NCI-H774 (cell line): ENCODE measurements around the gene HEATR5B.
"Not testable (repeated sequence)": the region's sequence is repeated elsewhere in the genome, so short reads cannot be mapped to it uniquely, and the experiment has no call there.

ENCODE experiments used
- DNase-seq: peaks from one replicate; lab custom pipeline; 2025; lab: John Stamatoyannopoulos, UW

Gene HEATR5B

GRCh38 chr2:37061776-37062175 is 22.4 kb downstream of the HEATR5B start:
- no peak for DNase-seq

GRCh38 chr2:37061013-37061711 is 23.0 kb downstream of the HEATR5B start:
- no peak for DNase-seq

DNA sequence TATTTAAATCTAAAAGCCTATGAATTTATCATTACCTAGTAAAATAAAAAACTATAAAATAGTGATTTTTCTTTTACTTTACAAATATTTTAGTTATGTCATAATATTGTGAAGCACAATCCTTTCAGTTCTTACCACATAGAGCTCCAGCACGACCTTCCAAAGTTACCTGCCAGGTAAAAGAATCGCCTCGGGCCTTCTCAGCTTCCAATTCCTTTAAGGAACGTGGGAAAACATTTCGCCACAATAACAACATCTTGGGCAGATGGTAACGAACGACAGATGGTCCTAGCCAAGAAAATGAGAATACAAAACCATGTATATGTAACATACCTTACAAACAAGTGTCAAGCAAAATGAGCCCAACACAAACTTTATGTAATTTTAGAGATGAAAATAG is 23.7 kb downstream of the HEATR5B start:
- DNase-seq = no peak

DNA sequence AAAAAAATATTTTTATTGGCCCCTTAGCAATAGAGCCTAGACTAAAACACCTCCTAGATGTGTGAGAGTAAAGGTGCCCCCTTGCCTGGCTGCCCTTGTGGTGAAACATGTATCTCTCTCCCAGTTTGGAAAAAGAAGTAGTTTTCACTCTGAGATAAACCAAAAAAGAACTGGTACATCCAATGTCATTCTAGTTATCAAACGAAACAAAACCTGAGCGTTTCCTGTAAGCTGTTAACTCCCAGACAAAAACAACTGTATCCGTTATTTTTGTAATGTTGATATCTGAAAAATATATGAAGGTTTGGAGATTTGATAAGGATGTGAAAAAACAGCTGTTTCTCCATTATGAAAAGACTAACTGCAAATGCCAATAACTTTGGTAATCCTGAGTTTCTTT is 24.3 kb downstream of the HEATR5B start:
- no peak for DNase-seq

GRCh38 chr2:37052600-37053332 is 31.4 kb downstream of the HEATR5B start:
- no peak for DNase-seq

DNA sequence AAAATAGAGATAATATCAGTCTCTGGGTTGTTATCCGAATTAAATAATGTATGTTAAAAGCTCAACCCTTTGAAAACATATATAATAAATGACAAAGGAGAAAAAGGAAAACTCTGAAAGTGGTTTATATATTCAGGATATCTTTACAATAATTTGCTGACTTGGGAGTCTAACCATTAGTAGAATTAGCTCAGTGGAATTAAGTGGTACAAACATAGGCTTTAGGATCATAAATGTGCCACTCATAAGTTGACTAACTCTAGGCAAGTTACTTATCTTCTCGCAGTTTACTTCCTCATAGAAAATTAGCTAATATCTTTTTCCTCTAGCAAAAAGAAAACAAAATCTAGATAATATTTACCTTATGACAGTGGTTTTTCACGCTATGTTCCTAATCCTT is 44.6 kb downstream of the HEATR5B start:
- DNase-seq = no peak

GRCh38 chr2:37037771-37038170 is 46.4 kb downstream of the HEATR5B start:
- no peak for DNase-seq

- no peak for DNase-seq
Observed at GRCh38 chr2:37029758-37030157, 54.4 kb downstream of the HEATR5B start.

- no peak for DNase-seq
Observed at GRCh38 chr2:37026050-37026449, 58.1 kb downstream of the HEATR5B start.

- DNase-seq = no peak
Observed at GRCh38 chr2:37020887-37021796, 63.0 kb downstream of the HEATR5B start.

GRCh38 chr2:37020212-37020886 is 63.8 kb downstream of the HEATR5B start:
- DNase-seq = no peak

DNA sequence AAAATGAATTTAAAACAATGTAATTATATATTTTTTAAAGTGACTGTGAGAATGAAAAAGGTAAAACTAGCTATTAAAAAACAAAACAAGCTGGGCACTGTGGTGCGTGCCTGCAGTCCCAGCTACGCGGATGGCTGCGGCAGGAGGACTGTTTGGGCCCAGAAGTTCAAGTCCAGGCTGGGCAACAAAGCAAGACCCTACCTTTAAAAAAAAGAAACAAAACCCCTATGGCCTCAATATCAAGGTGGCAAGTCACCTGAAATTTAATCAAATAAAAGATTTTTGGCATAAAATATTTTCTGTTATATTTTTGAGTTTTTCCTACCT is 70.9 kb downstream of the HEATR5B start:
- no peak for DNase-seq

- no peak for DNase-seq
Observed at GRCh38 chr2:37011130-37011529, 73.0 kb downstream of the HEATR5B start.

- DNase-seq = no peak
Observed at GRCh38 chr2:37005118-37005868, 78.9 kb downstream of the HEATR5B start.

- DNase-seq = no peak
Observed at GRCh38 chr2:37000988-37001556, 83.1 kb downstream of the HEATR5B start.

DNA sequence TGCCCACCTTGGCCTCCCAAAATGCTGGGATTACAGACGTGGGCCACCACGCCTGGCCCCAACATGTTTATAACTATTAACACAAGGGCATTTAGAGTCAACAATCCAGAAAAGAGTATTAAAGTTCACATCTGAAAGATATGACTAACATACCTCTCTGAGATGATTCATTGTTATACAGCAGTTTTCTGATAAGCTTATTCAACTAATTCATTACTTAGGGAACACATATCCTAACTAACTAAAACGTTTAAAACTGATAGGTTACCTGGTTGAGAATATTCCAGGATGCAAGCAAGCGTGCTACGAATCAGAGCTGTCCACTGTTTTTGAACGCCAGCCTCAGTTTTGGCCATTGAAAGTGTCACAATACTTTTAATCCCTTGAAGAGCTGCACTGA is 83.9 kb downstream of the HEATR5B start:
- no peak for DNase-seq

- DNase-seq = not testable (repeated sequence)
Observed at GRCh38 chr2:36999416-36999815, 84.8 kb downstream of the HEATR5B start.

DNA sequence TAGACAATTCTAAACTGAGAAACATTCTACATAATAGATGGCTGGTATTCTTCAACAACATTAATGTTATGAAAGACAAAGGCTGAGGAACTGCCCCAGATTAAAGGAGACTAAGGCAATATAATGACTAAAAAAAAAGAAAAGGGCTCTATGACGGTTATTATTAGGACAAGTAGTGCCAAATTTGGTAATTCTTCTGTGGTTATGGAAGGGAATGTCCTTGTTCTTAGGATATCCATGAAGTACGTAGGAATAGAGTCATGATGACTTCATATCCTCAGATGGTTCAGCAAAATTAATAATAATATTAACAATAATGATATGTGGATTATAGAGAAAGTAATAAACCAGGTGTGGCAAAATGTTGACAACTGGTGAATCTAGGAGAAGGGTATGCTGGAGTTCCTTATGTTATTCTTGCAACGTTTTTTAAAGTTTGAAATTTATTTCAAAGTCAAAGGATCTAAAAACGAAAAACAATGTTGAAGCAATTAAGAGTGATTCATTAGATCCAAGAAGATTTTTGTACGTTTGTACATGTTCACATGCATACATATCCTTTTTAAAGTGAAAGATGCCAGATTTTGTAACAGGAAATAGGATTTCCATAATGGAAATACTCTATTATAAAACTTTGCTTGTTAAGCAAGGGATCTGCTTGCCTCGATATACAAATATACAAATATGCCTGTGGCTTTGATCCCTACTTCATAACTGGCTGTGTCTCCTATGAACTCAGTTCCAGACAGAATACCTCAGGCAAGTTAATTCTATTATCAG is 90.1 kb downstream of the HEATR5B start:
- DNase-seq = no peak

DNA sequence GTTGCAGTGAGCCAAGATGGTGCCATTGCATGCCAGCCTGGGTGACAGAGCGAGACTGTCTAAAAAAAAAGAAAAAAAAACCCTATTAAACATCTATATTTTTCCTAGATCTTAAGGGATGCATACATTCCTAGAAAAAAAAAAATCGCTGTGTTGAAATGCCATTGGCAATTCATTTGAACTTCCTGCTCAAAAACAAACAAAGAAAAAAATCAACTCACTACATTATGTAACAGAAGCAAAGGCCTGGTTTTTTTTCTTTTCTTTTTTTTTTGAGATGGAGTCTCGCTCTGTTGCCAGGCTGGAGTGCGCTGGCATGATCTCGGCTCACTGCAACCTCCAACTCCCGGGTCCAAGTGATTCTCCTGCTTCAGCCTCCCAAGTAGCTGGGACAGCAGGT is 96.2 kb downstream of the HEATR5B start:
- no peak for DNase-seq

- DNase-seq = no peak
Observed at GRCh38 chr2:36982467-36982866, 101.7 kb downstream of the HEATR5B start.
